Adrenal gland (tissue), 5 donors: Measurements from ENCODE around the gene SP140.

ENCODE experiments used
- CTCF ChIP-seq, 6 experiments: fragments of 450-650 bp in 4 of 6; fragments of 200-600 bp in 2 of 6; sonication (generic) in 1 of 6; IDR thresholded peaks; 1 replicate in 5 of 6; 2 replicates in 1 of 6; pipeline versions ENCODE4 v1.5.1 to v1.8.0; 2016 to 2021; ENCODE audit warnings: antibody characterized with exemption in 6 of 6, mild to moderate bottlenecking in 2 of 6, moderate library complexity in 1 of 6
- POLR2A ChIP-seq, 2 donors: fragments of 450-650 bp; IDR thresholded peaks; one replicate each; pipeline ENCODE4 v1.6.1; 2017; ENCODE audit warnings: antibody characterized with exemption in 2 of 2, mild to moderate bottlenecking in 2 of 2, moderate library complexity in 1 of 2
- donor health status: DM: no; HTN: no; CAD: no.

- TF ChIP-seq CTCF (IDR thresholded peaks at IDR 0.05): no peak
- TF ChIP-seq POLR2A (IDR thresholded peaks at IDR 0.05): no peak
These were observed 19.8 kb upstream of the SP140 start for GRCh38 chr2:230205721-230206120.
